Measurements from ENCODE around the gene MFRP. TPM values are rescaled to one million over a fixed set of nuclear protein-coding genes. Genes with fewer than 3 reads are reported as not detected.

MFRP gene
- total and polyA plus RNA-seq, 9 of the 15 experiments (the other 6 are each of a cell fraction or from before 2014, with no cell fraction given) = not detected

GRCh38 chr11:119298726-119299125, 47.8 kb downstream of the MFRP start:
- no TSS peak for BruUV-seq (replicated peaks)
- Histone ChIP-seq H3K27ac (ENCODE audit: extremely low read depth, low read depth, low read length) (no peak overlapping the region), H3K79me2 (ENCODE audit: control insufficient read depth, insufficient read depth, low read length) (no peaks in the 10 kb centered on the region), H3K9ac (ENCODE audit: insufficient read depth in 1 of 2, low read depth in 2 of 2, low read length in 2 of 2) (no peak overlapping the region), H3K4me3 (no peak overlapping the region), H2AFZ (ENCODE audit: low read depth, low read length) (no peak overlapping the region), H3K4me2 (ENCODE audit: insufficient read depth, low read length) (no peak overlapping the region), H3K9me3 (replicated peaks; ENCODE audit: control insufficient read depth, insufficient read depth, low read depth, low read length) (no peaks in the 10 kb centered on the region), H4K20me1 (replicated peaks; ENCODE audit: control insufficient read depth, insufficient read depth, low read length) (no peaks in the 10 kb centered on the region), H3K4me1 (replicated peaks in 1 of 2; ENCODE audit: control insufficient read depth in 2 of 2, insufficient read depth in 2 of 2, low read length in 2 of 2) (no peaks in the 10 kb centered on the region), H3K27me3 (ENCODE audit: control insufficient read depth in 2 of 2, insufficient read depth in 2 of 2, low read length in 2 of 2) (no peaks in the 10 kb centered on the region), H3K9me1 (ENCODE audit: control insufficient read depth, insufficient read depth, low read length) (no peaks in the 10 kb centered on the region), H3K36me3 (ENCODE audit: control insufficient read depth, insufficient read depth, low read length) (peaks cover 70% of the 10 kb centered on the region)
- intact Hi-C loops (cut with micrococcal nuclease) (no loop called here), in situ Hi-C loops (cut with MboI) (no loop called here)
- FAIRE-seq = no peak
- ChIA-PET CTCF (ENCODE audit: low intra/inter-chr PET ratio) (no interaction called here), POLR2A (no interaction called here)
- ATAC-seq = no peak
- no peak for TF ChIP-seq ZNF584 (CRISPR knock-in tag; IDR thresholded peaks at IDR 0.05; ENCODE audit: low read depth)
- no peak for TF ChIP-seq EHMT2 (IDR thresholded peaks at IDR 0.05)
- no peak for TF ChIP-seq ZNF785 (CRISPR knock-in tag; IDR thresholded peaks at IDR 0.05)
- TF ChIP-seq SETDB1 (IDR thresholded peaks at IDR 0.05; ENCODE audit: low read length) = no peak
- TF ChIP-seq MYNN (IDR thresholded peaks at IDR 0.05) = no peak
- no peak for TF ChIP-seq MYNN (CRISPR knock-in tag; IDR thresholded peaks at IDR 0.05)
- TF ChIP-seq SLC30A9 (CRISPR knock-in tag; IDR thresholded peaks at IDR 0.05) = no peak
- TF ChIP-seq SMAD1 (IDR thresholded peaks at IDR 0.05; ENCODE audit: low read depth, low read length, partially characterized antibody) = no peak
- no peak for TF ChIP-seq TCF7L2 (IDR thresholded peaks at IDR 0.05; ENCODE audit: low read depth, low read length)
- TF ChIP-seq, protein P1, sequence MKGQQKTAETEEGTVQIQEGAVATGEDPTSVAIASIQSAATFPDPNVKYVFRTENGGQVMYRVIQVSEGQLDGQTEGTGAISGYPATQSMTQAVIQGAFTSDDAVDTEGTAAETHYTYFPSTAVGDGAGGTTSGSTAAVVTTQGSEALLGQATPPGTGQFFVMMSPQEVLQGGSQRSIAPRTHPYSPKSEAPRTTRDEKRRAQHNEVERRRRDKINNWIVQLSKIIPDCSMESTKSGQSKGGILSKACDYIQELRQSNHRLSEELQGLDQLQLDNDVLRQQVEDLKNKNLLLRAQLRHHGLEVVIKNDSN (CRISPR knock-in tag; IDR thresholded peaks at IDR 0.05) = no peak
- TF ChIP-seq SAP30 (IDR thresholded peaks at IDR 0.05; ENCODE audit: borderline replicate concordance, insufficient read depth, low read depth, low read length, poor library complexity, severe bottlenecking) = no peak
- TF ChIP-seq RBM17 (IDR thresholded peaks at IDR 0.05; ENCODE audit: borderline replicate concordance, low read depth, low read length) = no peak
- no peak for DNase-seq (ENCODE audit: extremely low read depth in 1 of 4, low spot score in 3 of 4)
- 78% methylated on average over 1 of the region's 2 CpGs for WGBS (ENCODE audit: insufficient coverage, low coverage, missing lambda C conversion rate)

Measured in K562 (cell line).